ENCODE measurements around the gene LRIT2.
"Not testable (repeated sequence)": the region's sequence is repeated elsewhere in the genome, so short reads cannot be mapped to it uniquely, and the experiment has no call there.

The LRIT2 gene

DNA sequence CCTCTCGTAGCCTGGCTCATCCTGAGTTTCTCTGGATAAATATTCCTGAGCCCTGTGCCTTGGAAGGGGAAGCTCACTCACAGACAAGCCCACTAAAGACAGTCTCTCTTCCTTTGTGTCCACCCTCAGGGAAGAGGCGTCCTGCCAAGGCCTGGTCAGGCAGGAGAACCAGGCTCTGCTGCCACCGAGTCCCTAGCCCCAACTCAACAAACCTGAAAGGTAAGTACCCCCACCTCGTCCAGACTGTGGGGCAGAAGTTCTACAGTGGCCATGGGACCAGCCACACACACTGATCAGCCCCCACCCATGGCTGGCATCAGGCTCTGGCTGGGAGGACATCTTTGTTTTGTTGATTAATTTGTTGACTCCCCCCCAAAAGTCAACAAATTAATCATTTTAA, 49.0 kb downstream of the LRIT2 start:
- DNase-seq: no peak
- Histone ChIP-seq H3K4me3 (no peak overlapping the region), H3K9me3 (no peaks in the 10 kb centered on the region), H3K36me3 (no peaks in the 10 kb centered on the region), H3K4me1 (no peaks in the 10 kb centered on the region), H3K27ac (no peak overlapping the region), H3K27me3 (no peaks in the 10 kb centered on the region)
- no peak for TF ChIP-seq CTCF (IDR thresholded peaks at IDR 0.05)
- intact Hi-C loops (cut with DNase I; ENCODE audit: low total_unique reads): no loop called here

DNA sequence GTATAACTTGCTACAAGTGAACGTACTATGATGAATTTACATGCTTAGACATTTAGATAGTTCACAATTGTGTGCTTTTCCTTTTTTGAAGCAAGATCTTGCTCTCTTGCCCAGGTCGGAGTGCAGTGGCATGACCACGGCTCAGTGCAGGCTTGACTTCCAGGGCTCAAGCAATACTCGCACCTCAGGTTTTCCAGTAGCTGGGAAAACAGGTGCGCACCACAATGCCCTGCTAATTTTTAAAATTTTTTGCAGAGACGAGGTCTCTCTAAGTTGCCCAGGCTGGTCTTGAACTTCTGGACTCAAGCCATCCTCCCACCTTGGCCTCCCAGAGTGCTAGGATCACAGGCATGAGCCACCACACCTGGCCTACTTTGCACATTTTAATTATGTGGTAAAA, 49.9 kb downstream of the LRIT2 start:
- H3K9me3 ChIP-seq: no peaks in the 10 kb centered on the region
- no peaks in the 10 kb centered on the region for H3K27me3 ChIP-seq
- H3K27ac ChIP-seq: no peak overlapping the region
- H3K4me1 ChIP-seq: no peaks in the 10 kb centered on the region
- no peaks in the 10 kb centered on the region for H3K36me3 ChIP-seq
- TF ChIP-seq CTCF (IDR thresholded peaks at IDR 0.05): no peak
- H3K4me3 ChIP-seq: no peak overlapping the region
- DNase-seq: no peak
- intact Hi-C loops (cut with DNase I; ENCODE audit: low total_unique reads): no loop called here

GRCh38 chr10:84173501-84173929, 51.8 kb downstream of the LRIT2 start, which contains the start of gene GPR15LG:
Gene GPR15LG, plus strand, starts transcription at chr10:84173801. Its CDS starts 51 bp downstream, at chr10:84173852.
- Histone ChIP-seq H3K27me3 (no peaks in the 10 kb centered on the region), H3K4me3 (no peak within 1 kb of the TSS), H3K4me1 (no peaks in the 10 kb centered on the region), H3K9me3 (no peaks in the 10 kb centered on the region), H3K27ac (no peak within 1 kb of the TSS), H3K36me3 (no peaks in the 10 kb centered on the region)
- intact Hi-C loops (cut with DNase I; ENCODE audit: low total_unique reads): no loop called here
- TF ChIP-seq CTCF (IDR thresholded peaks at IDR 0.05): no peak
- DNase-seq: no peak

GRCh38 chr10:84172467-84173356, 52.6 kb downstream of the LRIT2 start:
- no peak for TF ChIP-seq CTCF (IDR thresholded peaks at IDR 0.05)
- H3K27ac ChIP-seq: no peak overlapping the region
- no peak overlapping the region for H3K4me3 ChIP-seq
- no peak for DNase-seq
- no peaks in the 10 kb centered on the region for H3K27me3 ChIP-seq
- no peaks in the 10 kb centered on the region for H3K9me3 ChIP-seq
- H3K4me1 ChIP-seq: no peaks in the 10 kb centered on the region
- intact Hi-C loops (cut with DNase I; ENCODE audit: low total_unique reads): no loop called here
- H3K36me3 ChIP-seq: no peaks in the 10 kb centered on the region

GRCh38 chr10:84171700-84172466, 53.5 kb downstream of the LRIT2 start:
- H3K9me3 ChIP-seq; DNase-seq; intact Hi-C loops (cut with DNase I; ENCODE audit: low total_unique reads); H3K36me3 ChIP-seq; H3K27me3 ChIP-seq; H3K4me1 ChIP-seq; H3K4me3 ChIP-seq; H3K27ac ChIP-seq: not testable (repeated sequence)

DNA sequence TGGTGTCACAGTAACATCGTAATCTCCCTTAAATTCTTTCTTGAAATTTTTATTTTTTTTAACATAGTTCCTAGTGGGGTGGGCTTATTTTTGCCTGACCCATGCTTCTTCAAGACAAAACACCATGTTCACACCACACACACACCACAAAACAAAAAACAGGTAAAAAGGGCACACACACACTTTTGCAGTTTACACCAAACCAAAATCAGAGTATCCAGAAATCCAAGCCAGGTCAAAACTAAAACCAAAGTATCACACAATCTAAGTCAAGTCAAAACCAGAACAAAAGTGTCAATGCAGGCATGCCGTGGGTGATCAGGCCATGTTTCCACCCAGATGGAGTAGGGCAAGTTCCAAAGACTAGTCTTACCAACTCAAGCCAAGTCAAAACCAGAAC, 54.1 kb downstream of the LRIT2 start:
- H3K36me3 ChIP-seq; H3K4me3 ChIP-seq; H3K27me3 ChIP-seq; H3K27ac ChIP-seq; H3K4me1 ChIP-seq; DNase-seq; intact Hi-C loops (cut with DNase I; ENCODE audit: low total_unique reads); H3K9me3 ChIP-seq: not testable (repeated sequence)

Measured in tibial artery (tissue), 4 donors.